ENCODE measurements around the gene HTT. TPM values are rescaled to one million over a fixed set of nuclear protein-coding genes. Genes with fewer than 3 reads are reported as not detected.

Gene HTT
- polyA plus RNA-seq, 1 donor from 2014 or later = 11.5 TPM

GRCh38 chr4:3119464-3119863 lies 45.0 kb downstream of the HTT start:
- Histone ChIP-seq H3K4me2 (ENCODE audit: low read length) (no peak overlapping the region), H3K36me3 (ENCODE audit: insufficient read depth, low read length) (peaks cover 9% of the 10 kb centered on the region)

DNA sequence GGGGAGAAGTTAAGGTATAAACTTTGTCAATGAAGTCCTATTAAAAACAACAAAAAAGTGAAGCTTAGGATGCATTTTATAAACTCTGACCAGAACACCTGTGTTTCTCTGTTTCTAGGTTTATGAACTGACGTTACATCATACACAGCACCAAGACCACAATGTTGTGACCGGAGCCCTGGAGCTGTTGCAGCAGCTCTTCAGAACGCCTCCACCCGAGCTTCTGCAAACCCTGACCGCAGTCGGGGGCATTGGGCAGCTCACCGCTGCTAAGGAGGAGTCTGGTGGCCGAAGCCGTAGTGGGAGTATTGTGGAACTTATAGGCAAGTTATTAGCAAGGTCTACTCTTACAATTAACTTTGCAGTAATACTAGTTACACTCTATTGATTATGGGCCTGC lies 46.6 kb downstream of the HTT start:
- H3K79me2 ChIP-seq (replicated peaks; ENCODE audit: insufficient read depth, low read length) = no peaks in the 10 kb centered on the region
- H3K9me2 ChIP-seq (ENCODE audit: insufficient read depth, low read length) = no peaks in the 10 kb centered on the region
- peaks cover 6% of the 10 kb centered on the region for H3K36me3 ChIP-seq (ENCODE audit: insufficient read depth, low read length)
- no peak overlapping the region for H3K4me2 ChIP-seq (ENCODE audit: low read length)
- H3K9me3 ChIP-seq (ENCODE audit: low read length) = no peaks in the 10 kb centered on the region
- H2AFZ ChIP-seq (ENCODE audit: low read depth, low read length) = no peak overlapping the region
- no peak overlapping the region for H3K4me3 ChIP-seq (ENCODE audit: low read length)
- no peak overlapping the region for H3K27ac ChIP-seq (ENCODE audit: low read length)
- H3K9ac ChIP-seq (ENCODE audit: low read length) = no peak overlapping the region
- no peaks in the 10 kb centered on the region for H4K20me1 ChIP-seq (ENCODE audit: insufficient read depth)
- no peaks in the 10 kb centered on the region for H3F3A ChIP-seq (ENCODE audit: insufficient read depth, low read length, poor library complexity, severe bottlenecking)
- H3K27me3 ChIP-seq (ENCODE audit: insufficient read depth, low read depth, low read length) = no peaks in the 10 kb centered on the region
- TF ChIP-seq SMC3 (conservative IDR thresholded peaks at IDR 0.05; ENCODE audit: poor library complexity) = no peak
- no peak for TF ChIP-seq MXI1 (conservative IDR thresholded peaks at IDR 0.05; ENCODE audit: poor library complexity, severe bottlenecking)
- no peak for TF ChIP-seq POLR2AphosphoS5 (IDR thresholded peaks at IDR 0.05)
- no peak for TF ChIP-seq TAF1 (IDR thresholded peaks at IDR 0.05; ENCODE audit: low read depth)
- no peak for TF ChIP-seq EZH2 (IDR thresholded peaks at IDR 0.05; ENCODE audit: borderline replicate concordance, insufficient read depth, low read length, poor library complexity, severe bottlenecking)
- TF ChIP-seq RAD21 (conservative IDR thresholded peaks at IDR 0.05) = no peak
- no peak for TF ChIP-seq EP300 (conservative IDR thresholded peaks at IDR 0.05; ENCODE audit: poor library complexity, severe bottlenecking)
- no peak for TF ChIP-seq CTCF (IDR thresholded peaks at IDR 0.05; ENCODE audit: poor library complexity, severe bottlenecking)

More at GRCh38 chr4:3119464-3119863, 45.0 kb downstream of the HTT start:
- Histone ChIP-seq H3K9ac (ENCODE audit: low read length) (no peak overlapping the region), H3K27me3 (ENCODE audit: insufficient read depth, low read depth, low read length) (no peaks in the 10 kb centered on the region), H3K79me2 (replicated peaks; ENCODE audit: insufficient read depth, low read length) (no peaks in the 10 kb centered on the region), H3F3A (ENCODE audit: insufficient read depth, low read length, poor library complexity, severe bottlenecking) (no peaks in the 10 kb centered on the region), H3K9me2 (ENCODE audit: insufficient read depth, low read length) (no peaks in the 10 kb centered on the region), H3K4me3 (ENCODE audit: low read length) (no peak overlapping the region), H3K27ac (ENCODE audit: low read length) (no peak overlapping the region), H2AFZ (ENCODE audit: low read depth, low read length) (no peak overlapping the region), H3K9me3 (ENCODE audit: low read length) (no peaks in the 10 kb centered on the region), H4K20me1 (ENCODE audit: insufficient read depth) (no peaks in the 10 kb centered on the region)
- no peak for TF ChIP-seq SMC3 (conservative IDR thresholded peaks at IDR 0.05; ENCODE audit: poor library complexity)
- no peak for TF ChIP-seq POLR2AphosphoS5 (IDR thresholded peaks at IDR 0.05)
- no peak for TF ChIP-seq EZH2 (IDR thresholded peaks at IDR 0.05; ENCODE audit: borderline replicate concordance, insufficient read depth, low read length, poor library complexity, severe bottlenecking)
- TF ChIP-seq REST (IDR thresholded peaks at IDR 0.05; ENCODE audit: borderline replicate concordance) = no peak
- no peak for TF ChIP-seq TAF1 (IDR thresholded peaks at IDR 0.05; ENCODE audit: low read depth)
- no peak for TF ChIP-seq RAD21 (conservative IDR thresholded peaks at IDR 0.05)
- no peak for TF ChIP-seq MXI1 (conservative IDR thresholded peaks at IDR 0.05; ENCODE audit: poor library complexity, severe bottlenecking)
- TF ChIP-seq EP300 (conservative IDR thresholded peaks at IDR 0.05; ENCODE audit: poor library complexity, severe bottlenecking) = no peak
- TF ChIP-seq CTCF (IDR thresholded peaks at IDR 0.05; ENCODE audit: poor library complexity, severe bottlenecking) = no peak
